SH-SY5Y (cell line): ENCODE results near the gene FAM161B.

Experiments used
- GATA2 ChIP-seq: IDR thresholded peaks from 2 replicates; pipeline ENCODE4 v1.6.1; 2011; ENCODE audit warnings: mild to moderate bottlenecking, low read depth, low read length
- GATA3 ChIP-seq: IDR thresholded peaks from 2 replicates; pipeline ENCODE4 v1.6.1; 2011; ENCODE audit warnings: low read depth, mild to moderate bottlenecking, low read length, moderate library complexity

- TF ChIP-seq GATA2 (no peak), GATA3 (no peak)
Measured at GRCh38 chr14:73955674-73956073, 5.8 kb upstream of the FAM161B start.
